ENCODE results near the gene PITPNM1.

DNA sequence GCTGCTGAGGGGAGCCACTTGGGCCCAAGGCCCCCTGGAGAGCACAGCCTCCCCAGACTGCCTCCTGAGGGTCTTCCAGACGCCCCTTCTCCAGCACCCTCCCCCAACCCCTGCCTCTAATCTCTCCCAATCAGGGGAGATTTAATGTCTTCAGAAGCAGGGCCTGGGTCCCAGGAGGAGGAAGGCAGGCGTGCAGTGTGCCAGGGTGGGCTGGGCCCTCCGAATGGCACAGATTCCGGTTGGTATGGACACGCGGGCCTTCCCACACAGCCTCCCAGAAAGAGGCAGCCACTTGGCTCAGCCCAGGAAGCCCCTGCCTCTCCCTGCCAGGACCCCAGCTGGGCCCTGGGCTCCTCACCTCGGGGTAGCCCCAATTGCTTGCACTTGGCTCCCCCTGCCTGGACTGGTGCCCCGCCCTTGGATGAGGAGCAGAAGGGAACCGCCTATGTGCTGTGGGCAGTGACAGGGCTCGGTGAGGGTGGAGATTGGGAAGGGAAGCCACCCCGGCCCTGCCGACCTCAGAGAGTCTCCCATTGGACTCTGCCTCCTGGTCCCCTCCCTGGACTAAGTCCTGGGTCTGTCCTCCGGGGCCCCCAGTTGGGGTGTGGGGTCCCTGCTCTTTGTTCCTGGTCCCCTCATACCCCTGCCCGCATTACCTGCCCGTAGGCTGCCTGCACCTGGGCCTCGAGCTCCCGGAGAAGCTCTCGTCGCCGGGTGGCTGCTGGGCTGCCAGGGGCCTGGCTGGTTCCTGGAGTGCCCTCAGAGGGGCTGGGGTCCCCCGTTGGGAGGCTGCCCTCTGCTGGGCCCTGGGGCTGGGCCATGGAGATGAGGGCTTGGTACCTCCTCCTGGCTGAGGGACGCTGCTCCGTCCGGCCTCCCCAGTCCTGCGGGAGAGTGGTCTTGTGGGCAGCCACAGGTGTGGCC, 18.7 kb upstream of the PITPNM1 start:
- TF ChIP-seq FOXP1 (IDR thresholded peaks at IDR 0.05) (no peak), FOXP1 (CRISPR knock-in tag; IDR thresholded peaks at IDR 0.05) (no peak), MAF1 (CRISPR knock-in tag; IDR thresholded peaks at IDR 0.05; ENCODE audit: borderline replicate concordance) (no peak), GATAD2A (CRISPR knock-in tag; IDR thresholded peaks at IDR 0.05) (no peak), YY1 (IDR thresholded peaks at IDR 0.05; ENCODE audit: insufficient read depth, insufficient replicate concordance, low read depth, low read length) (no peak), SMAD9 (CRISPR knock-in tag; IDR thresholded peaks at IDR 0.05) (no peak), ZNF777 (CRISPR knock-in tag; IDR thresholded peaks at IDR 0.05) (no peak), ZSCAN22 (CRISPR knock-in tag; IDR thresholded peaks at IDR 0.05) (no peak), JUN (CRISPR knock-in tag; IDR thresholded peaks at IDR 0.05) (no peak)
- TF ChIP-seq, protein P1, sequence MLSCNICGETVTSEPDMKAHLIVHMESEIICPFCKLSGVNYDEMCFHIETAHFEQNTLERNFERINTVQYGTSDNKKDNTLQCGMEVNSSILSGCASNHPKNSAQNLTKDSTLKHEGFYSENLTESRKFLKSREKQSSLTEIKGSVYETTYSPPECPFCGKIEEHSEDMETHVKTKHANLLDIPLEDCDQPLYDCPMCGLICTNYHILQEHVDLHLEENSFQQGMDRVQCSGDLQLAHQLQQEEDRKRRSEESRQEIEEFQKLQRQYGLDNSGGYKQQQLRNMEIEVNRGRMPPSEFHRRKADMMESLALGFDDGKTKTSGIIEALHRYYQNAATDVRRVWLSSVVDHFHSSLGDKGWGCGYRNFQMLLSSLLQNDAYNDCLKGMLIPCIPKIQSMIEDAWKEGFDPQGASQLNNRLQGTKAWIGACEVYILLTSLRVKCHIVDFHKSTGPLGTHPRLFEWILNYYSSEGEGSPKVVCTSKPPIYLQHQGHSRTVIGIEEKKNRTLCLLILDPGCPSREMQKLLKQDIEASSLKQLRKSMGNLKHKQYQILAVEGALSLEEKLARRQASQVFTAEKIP (CRISPR knock-in tag; IDR thresholded peaks at IDR 0.05; ENCODE audit: borderline replicate concordance) = no peak
- TF ChIP-seq, protein P2, sequence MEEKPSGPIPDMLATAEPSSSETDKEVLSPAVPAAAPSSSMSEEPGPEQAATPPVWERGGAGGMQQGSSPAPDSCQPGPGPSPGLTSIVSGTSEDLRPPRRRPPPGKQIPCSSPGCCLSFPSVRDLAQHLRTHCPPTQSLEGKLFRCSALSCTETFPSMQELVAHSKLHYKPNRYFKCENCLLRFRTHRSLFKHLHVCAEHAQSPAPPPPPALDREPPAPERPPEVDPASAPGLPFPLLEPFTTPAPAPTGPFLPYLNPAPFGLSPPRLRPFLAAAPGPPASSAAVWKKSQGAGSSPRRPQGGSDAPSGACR (CRISPR knock-in tag; IDR thresholded peaks at IDR 0.05) = no peak

Data from HepG2 (cell line).